ENCODE data around the gene NPL.

Gene NPL

DNA sequence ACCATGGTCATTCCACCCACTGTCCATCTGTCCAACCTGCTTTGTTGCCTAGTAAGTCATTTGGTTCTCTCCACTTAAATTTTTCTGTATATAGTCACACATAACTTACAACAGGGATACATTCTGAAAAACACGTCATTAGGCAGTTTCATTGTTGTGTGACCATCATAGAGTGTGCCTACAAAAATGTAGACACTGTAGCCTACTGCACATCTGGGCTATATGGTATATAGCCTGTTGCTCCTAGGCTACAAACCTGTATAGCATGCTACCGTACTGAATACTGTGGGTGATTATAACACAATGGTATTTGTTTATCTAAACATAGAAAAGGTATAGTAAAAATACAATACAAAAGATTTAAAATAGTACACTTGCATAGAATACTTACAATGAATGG, 10.0 kb upstream of the NPL start:
- DNase-seq, result no peak

DNA sequence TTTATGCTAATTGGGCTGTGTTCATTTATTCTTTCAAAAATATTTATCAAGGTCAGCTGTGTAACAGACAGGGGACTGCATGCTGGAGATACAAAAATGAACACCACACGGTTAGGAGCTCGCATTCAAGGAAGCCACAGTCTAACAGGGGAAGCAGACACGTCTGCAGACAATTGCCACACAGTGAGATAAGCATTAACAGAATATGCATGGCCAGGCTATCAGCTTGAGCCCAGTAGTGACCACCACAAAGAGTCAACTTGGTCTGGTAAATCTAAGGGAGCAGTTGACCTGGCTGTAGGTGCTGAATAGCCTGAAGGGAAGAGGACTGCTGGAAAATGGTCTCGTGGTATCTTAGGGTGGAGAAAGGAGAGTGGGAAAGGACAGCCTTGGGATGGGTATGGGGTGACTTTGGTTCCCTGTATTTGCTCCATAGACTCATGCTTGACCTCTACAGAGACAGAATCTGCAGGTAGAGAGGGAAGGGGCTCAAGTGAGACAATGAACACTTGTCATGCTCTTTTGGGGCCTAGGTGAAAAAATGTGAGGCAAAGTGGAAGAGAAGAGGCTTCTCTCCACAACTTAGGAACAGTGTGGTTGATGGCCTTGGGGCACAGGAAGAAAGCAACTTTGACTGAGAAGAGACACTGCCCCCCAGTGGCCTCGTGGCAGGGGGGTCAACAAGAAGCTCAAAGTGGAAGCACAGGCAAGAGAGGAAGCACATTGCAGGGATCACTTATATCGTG, 7.6 kb upstream of the NPL start:
- peak; percentile 60 for DNase-seq

DNA sequence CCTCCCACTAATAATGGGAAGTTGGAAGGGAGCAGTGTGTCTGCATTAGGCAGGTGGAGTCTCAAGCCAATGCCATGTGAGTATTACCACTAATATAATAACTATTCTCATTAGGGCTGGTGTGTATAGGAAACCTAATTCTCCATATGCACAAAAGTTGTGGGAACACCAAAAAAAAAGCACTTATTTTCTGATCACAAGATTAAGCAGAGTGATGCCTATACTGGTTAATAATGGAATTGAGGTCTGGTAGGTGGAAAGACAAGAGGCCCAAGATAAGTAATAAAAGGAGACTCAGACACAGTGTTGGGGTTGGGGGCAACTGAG, 7.0 kb upstream of the NPL start:
- DNase-seq, result no peak

DNA sequence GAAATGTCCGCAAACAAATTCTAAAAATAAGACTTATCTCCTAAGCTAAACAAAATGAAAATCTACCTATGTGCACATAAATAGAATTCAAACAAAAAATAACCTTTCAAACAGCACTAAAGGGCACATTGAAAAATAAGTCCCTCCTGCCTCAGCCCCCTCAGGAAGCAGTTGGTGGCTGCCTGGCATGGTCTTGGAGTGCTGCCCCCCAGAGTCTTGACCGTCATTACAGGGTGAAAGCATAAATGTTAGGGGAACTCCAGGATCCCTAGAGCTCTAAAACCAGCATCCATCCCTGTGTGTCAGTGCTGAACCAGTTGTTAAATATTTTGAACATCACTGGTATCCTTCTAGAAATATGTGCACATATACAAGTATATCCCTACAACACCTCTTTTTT, 6.5 kb upstream of the NPL start:
- DNase-seq, result no peak

DNA sequence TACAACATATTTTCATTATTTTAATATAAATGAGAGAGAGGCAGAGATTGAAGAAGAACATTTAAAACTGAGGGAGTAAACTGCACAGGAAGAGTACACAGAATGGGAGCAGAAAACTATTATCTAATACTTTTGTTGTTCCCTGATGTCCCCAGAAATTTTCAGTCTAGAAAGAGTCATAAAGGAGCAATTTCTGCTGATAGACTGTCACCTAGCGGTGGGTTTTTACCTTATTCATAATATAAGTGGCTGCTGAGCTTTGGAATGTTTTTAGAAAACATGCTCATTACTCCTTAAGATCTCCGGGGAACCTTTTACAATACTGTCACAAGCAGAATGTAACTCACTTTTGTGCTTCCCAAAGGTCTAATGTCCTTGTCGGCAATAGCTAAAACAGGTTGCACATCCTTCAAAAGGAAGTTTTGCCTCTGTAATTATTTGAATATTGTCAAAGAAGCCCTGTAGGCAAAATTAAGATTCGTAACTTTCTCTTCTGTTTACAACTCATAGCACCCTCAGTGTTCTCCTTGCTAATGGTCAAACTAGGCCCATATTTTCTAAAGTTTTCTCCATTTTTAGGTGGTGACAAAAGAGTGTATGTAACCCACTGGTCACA, 4.9 kb upstream of the NPL start:
- peak; percentile 48 for DNase-seq

DNA sequence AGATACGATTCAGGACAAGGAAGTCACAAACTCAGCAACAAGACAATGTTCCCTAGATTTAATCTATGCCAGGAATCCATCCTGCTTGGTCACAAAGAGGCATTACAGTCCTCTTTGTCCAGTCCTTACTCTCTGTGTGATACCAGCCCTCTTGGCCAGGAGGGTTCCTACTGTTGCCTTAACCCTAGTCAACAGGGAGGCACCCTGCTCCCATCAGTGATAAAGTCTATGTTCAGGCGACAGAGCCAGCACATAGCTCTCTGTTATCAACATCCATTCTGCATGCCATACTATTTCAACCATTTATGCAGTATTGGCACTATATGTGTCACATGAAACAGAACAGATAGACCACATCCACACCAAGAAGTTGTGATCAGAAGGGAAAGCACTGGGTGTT, 4.4 kb upstream of the NPL start:
- no peak for DNase-seq

DNA sequence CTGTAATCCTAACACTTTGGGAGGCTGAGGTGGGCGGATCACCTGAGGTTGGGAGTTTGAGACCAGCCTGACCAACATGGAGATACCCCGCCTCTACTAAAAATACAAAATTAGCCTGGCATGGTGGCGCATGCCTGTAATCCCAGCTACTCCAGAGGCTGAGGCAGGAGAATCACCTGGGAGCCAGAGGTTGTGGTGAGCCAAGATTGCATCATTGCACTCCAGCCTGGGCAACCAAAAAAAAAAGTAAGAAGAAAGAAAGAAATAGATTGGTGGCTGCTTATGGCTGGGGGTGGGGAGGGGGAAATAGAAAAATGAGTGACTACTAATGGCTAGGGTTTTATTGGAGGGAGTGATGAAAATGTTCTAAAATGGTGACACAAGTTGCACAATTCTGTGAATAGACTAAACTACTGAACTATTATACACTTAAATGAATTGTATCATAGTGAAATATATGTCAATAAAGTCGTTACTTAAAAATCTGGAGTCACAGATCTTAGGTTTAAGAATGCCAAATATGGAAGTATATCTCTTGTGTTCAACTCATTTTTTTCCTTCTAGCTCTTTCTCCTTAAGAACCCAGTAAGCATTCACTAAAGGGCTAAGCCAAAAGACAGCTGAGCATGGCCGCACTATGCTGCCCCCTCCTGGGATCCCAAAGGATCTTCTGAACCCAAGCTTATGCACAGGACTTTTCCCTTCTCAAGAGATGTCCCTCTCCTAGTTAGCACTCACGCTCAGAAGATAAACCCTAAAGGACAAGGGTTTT, 3.2 kb upstream of the NPL start:
- DNase-seq, result no peak

DNA sequence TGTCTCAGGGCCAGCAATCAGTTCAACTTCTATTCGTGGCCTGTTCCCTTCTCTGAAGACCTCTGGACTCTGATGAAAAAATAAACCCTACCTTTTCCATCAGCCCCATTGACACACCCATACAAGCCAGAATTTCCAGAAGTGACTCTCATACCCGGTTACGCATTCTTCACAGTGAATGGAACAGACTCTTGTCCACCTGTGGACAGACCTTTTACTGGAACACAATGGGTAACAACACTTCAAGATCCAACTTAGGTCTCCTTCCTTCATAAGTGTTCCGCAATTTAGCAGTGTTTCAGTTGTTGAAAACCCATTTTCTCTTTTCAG, 2.6 kb upstream of the NPL start:
- no peak for DNase-seq

DNA sequence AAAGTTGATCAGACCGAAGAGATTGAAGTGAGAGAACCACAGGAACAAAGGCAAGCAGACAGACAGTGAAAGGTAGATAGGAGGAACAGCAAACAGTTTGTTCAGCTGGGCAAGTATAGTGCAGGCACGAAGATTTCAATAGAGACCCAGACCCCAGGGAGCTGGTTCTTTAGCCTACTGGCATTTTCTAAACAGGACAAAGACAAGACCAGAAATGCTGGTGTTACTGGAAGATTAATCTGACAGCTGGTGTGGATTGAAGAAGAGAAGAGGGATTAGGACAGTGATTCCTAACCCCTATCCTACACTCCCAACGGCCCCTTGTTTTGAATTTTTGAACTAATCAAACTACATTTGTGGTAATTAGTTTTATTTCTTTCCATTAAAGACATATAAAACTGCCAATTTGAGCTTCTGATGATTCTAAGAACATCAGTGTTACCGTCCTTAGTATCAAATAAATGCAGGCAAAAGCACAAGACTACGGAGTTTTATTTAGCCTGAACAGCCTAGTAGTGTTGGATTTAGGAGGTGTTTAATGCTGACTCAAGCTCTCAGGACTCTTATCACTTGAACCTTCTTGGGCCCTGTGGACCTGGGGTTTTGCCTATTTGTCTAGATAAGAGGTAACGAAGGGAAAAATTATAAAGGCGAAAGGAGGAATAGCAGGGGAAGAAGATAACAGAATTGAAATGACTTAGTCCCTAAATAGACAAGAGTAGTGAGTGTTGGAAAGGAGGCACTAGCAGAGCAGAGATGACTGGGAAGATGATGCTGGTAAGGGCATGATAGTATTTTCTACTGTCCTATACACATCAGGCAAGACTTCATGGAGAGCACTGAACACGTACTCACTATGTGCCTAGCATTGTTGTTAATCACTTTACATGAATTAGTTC, 2.0 kb downstream of the NPL start:
- no peak for DNase-seq

DNA sequence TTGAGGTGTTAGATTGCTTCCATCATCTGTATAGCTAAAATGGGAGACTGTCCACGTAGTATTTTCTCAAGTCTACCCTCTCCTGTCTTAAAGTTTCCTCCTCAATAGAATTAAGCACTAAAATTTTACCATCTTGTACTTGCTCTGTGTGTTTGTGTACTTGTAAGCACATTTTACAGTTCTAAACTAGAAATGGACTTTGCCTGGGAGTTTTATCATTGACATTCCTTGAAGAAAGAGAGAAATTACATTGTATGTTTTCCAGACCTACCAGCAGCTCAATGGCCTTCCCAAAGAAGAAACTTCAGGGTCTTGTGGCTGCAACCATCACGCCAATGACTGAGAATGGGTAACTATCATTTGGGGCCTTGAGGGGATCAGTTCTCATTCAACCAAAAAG, 4.5 kb downstream of the NPL start:
- DNase-seq, result no peak

DNA sequence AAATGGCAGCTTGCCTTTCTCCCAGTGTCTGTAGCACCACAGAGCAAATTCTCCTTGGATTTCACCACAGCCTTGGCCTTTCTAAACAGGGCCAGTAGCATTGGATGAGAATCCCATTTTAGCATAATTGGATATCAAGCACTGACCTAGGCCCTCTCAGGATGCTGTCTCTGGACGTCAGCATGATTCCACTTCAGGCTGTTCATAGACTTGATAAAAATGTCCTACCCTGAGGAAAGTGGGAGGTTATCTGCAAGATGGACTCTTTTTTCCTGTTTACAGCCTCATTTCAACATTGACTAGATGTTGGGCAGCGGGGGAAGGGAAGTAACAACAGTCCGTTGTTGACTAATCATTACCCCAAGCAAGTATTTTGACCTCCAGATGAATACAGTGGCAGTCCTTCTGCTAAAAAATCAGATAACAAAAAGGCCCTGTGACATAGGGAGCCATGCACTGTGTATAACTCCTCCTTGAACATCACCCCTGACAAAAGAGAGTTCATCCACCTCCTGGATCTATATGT, 5.2 kb downstream of the NPL start:
- no peak for DNase-seq

DNA sequence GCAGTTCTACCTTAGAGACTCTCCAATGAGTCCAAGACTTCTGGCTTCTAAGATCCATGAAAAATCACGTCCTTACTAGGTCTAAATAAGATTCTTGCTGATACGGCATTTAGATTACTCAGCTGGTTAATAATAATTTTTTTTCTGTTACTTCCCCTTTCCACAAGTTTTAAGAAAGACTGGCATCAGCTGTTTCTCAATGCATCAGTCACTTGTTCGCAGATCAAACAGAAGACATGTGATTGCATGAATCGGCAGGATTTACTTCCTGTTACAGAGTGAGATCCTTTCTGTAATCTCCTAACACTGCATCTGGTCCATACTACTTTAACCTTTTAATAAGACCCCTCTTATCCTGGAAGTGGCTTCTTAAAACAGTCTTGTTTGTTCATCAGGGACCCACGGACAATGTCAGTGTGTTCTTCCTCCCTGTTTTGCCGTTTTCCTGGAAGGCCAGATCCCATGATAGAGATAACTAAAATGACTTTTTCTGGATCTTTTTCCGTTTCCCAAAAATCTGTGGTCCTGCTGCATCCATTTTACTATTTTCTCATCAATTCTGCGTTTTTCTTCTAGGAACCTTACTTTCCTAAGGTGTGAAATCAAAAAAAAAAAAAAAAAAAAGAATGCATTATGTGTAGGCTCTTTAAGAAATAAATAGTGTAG, 6.1 kb downstream of the NPL start:
- no peak for DNase-seq

DNA sequence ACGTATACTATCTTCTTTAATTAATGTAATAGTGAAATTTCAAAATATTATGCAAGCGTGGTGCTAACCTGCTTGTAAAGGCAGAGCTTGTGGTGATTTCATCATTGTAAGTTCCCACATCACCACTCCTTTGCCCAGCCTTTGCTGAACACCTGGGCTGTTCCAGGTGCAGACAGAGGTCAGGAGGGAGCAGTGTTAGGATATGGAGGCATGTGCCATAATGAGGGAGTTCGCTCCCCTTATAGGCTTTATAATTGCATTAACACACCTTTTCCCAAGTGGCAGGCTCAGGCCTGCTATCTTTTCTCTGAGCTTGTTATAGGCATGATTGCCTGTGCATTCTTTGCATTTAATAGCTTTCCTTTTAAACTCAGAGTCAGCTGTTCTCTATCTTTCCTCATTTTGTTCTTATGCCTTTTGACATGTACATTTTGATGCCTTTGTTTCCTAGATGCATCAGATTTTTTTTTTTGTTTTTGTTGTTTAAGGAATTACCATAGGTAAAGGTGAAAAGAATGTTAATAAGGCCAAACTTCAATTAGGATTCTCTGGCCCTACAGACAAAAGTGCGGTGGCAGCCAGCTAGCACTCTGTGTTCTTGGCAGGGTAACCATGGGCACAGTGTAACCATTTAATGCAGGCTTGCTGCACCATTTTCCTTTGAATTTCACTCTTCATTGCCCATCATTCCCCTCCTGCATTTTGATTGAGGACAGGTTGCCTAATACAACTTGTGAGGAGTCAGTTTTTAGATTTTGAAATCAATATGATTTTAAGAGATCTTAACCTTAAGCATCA, 12.6 kb downstream of the NPL start:
- DNase-seq, result no peak

DNA sequence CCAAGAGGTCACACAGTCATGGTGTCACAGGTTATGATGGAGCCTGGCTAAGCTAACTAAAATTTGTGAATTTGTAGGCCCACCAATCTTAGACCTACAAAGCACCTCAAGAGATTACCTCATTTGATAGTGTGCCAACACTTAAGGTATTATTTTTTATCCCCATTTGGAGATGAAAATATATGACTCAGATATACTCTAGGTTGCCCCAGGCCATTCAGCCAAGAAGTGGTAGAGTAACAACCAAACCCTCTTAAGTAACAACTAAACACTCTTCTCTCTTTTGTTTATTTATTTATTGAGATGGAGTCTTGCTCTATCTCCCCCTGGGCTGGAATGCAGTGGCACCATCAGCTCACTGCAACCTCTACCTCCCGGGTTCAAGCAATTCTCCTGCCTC, 14.3 kb downstream of the NPL start:
- no peak for DNase-seq

DNA sequence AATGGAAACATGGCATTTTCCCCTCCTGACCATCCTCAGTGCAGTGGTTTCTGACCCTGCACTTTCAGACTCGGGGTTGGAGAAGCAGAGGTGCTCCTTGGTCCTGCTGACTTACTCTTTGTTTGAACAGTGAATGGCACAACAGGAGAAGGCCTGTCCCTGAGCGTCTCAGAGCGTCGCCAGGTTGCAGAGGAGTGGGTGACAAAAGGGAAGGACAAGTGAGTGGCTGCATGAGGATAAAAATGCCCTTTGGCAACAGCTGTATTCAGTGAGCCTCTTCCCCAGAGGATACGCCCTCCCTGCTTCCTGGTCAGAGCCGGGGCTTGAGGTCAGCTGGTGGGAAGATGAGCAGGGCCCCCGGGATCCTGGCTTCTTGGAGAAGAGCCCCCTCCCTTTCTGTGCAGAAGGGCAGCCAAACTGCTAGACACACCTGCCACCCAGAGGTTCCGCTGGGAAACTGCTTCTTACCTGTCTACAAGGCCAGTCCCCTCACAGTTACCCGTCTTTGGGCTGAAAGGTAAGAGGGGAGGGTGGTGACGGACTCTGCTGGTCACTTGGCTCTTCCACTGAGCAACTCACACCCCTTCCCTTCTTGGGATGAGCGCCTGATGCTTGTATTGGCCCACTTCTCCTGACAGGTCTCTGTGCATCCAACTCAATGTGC, 16.6 kb downstream of the NPL start:
- no peak for DNase-seq

DNA sequence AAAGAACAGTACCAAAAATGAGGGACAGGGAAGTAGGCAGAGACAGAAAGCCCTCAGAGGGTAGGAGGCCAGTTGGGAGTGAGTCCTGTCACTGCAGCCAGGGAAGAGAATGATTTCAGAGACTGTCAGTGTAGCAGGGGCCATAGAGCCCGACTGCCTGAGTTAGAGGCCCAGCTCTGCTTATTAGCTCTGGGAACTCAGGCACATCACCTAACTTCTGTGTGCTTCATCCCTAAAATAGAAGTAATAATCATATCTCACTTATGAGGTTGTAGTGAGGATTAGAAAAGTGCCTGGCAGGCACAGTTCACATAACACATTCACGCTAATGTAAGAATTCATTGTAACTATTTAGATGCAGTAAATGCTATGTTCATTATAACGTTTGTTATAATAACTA, 18.3 kb downstream of the NPL start:
- DNase-seq, result no peak

DNA sequence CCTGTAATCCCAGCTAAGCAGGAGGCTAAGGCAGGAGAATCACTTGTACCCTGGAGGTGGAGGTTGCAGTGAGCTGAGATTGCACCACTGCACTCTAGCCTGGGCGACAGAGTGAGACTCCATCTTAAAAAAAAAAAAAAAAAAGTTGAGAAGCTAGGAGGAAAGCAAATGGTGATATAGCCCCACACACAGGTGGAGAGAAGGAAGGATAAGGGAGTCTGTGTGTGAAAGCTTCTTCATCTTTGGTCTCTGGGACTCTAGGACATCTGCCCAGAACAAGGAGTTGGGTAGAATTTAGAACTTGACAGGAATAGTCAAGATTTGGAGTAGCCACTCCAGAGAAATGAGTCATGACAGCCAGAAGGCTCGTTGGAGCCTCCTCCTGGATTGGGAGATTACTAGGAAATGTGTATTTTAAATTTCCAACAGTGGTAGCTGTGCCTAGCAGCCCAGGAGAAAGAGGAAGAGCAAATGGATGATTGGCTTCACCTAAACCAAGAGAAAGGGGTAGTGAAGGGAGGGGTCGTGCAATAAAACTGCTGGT, 19.9 kb downstream of the NPL start:
- no peak for DNase-seq

DNA sequence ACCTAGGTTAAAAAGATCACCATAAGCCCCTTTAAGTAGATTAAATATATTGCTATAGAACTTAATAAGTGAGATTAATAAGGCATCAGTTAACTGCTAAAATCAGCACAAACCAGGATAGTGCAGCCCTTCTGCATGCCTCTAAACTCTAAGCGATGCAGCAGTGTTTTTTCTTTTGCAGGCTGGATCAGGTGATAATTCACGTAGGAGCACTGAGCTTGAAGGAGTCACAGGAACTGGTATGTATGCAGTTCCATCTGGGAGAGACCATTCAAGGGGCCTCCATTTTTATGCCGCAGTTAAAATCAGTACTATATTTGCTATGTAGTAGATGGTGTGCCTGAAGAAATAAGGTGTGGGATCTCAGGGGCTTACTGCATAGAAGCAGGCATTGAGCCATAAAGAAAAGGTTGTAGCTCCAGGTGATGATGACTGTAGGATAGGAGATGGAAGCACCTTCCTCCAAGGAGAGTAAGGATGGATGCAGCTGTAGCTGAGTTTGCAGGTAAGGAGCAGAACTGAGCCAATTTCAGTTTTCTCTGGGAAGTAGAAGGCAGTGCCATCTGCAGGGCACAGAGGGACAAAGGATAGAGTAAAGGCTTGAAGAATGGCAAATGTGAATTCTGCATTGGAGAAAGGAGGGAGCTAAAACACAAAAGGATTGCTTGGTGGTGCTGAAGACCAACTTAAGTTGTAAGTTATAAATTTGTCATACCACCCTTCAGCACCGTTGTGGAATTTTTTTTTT, 22.6 kb downstream of the NPL start:
- DNase-seq, result no peak

DNA sequence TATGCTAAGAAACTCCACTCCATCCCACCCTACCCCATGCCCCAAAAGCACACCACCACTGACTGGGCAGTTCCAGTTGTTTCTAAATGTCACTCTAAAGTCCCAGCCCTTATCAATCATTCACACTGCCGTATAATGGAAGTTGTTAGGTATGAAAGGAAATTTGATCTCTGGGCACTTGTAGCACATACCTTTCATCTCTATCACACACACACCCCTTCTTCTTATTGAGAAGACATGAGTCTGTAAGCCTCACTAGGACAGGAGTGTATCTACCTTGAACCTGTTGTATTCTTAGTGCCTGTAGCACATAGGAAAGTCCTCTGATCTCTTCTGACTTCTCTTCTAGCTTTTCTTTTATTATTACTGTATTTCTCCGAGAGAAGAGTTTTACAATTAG, 27.3 kb downstream of the NPL start:
- no peak for DNase-seq

DNA sequence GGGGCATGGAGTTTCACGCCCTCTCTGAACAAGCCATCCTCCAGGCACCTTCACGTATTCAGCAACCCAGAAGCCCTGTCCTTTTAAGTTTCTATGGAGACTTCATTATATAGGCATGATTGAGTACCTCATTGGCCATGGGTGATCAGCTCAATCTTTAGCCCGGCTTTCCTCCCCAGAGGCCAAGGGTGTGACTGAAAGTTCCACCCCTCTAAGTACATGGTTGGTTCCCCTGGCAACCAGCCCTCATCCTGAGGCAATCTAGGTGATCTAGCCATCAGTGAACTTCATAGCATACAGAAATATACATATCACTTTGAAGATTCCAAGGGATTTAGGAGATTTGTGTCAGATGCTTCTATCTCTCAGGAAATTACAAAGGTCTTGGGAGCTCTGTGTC, 28.2 kb downstream of the NPL start:
- no peak for DNase-seq

All from KG1 (cell line).